Caki2 (cell line): ENCODE data around the gene TANGO2. TPM values are rescaled to one million over a fixed set of nuclear protein-coding genes. Genes with fewer than 3 reads are reported as not detected.

Source experiments
- DNase-seq: peaks from one replicate; pipeline ENCODE4 v3.0.0-alpha.2; 2015; ENCODE audit warnings: low read depth
- in situ Hi-C: cut with HindIII; loops from 2 replicates; pipeline ENCODE4 v1.10.0; 2016; ENCODE audit warnings: low sequenced_read_pairs, low pct_unique_long_range_greater_than_20kb, mixed read lengths
- total RNA-seq: library from RNA; depleted of rRNA; stranded (reverse); fragments of >200 nt; shearing (Covaris generic); gene quantifications from 2 replicates; pipeline ENCODE4 v1.2.3, GENCODE V29; 2014; ENCODE audit warnings: low replicate concordance

Gene TANGO2
- total RNA-seq, 1 experiment from 2014 or later, result 55.2 TPM

DNA sequence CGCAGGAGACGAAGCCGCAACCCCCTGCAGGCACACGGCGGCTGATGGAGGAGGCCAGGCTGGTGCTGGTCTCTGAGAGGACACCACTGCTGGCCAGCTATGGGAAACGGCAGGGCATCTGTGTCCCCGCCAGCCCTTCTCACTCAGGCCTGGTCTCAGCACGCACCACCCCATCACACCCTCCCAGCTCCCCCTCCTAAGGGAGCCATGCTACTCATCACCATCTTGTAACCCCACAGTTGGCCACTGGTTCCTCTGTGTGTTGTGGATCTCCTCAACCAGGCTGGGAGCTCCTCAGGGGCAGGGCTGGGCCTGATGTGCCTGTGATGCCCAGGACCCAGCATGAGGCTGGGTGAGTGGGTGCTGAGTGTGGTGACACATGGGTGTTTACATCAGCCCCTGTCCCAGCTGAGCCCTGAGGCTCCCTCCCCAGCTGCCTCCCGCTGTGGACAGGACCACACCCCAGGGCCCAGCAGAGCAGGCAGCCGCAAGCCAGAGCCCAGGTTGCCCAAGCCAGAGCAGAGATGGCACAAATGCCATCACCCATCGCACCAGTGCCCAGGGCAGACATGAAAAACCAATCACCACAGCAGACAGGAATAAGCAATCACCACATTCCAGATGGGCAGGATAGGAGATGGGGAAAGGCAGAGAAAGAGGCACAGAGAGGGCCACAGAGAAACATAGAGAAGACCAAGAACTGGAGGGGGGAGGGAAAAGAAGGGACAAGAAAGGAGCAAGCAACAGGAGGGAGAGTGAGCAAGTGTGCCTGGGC is 12.5 kb upstream of the TANGO2 start:
- DNase-seq, result no peak
- in situ Hi-C loops, result no loop called here

DNA sequence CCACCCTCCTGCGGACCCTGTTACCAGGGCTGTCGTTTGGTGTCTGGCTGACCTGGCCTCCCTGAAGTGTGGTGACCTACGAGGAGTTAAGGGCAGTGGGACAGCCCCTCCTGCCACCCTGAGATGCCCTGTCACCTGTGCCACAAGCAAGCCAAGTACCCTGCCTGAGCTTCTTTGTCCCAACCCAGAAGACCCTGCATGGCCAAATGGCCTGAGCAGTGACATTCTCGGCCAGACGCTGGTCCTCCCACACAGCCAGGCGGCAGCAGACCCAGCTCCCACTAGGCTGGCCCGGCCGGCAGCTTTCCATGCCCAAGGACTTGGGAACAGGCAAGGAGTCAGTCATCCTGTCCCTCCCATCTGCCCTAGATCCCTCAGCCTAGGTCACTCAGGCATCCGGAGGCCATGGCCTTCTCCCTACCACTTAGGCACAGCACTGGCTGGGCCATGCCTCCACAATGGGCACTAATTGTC is 11.9 kb upstream of the TANGO2 start:
- in situ Hi-C loops, result no loop called here
- no peak for DNase-seq

DNA sequence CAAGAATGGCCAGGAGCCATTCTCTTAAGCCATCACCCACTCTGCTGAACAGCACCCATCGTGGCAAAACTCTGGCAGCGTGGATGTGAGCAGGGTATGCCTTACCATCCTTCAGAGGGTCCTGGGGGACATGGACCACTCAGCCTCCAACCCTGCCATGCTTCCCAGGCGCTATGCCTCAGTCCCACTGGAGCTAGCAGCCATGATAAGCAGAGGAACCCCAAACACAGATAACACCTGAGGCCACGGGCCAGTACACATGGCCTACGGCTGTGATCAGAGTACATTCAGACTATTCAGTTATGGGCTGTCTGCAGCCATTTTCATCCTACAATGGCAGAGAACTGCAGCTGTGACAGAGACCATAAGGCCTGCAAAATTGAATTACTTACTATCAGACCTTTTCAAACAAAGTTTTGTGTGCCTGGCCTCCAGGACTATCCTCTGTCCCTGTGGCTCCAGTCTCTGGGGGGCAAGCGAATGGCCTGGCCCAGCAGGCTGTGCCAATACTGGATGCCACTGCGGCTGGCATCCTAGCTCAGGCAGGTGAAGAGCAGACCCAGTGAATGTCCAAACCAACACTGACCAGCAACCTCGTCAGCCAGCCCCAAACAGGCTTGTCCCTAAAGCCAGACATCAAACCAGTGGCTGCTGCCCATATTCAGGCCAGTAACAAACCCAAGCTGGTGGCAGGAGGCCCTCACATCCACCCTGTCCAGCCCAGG is 11.2 kb upstream of the TANGO2 start:
- in situ Hi-C loops, result no loop called here
- no peak for DNase-seq

- no peak for DNase-seq
- in situ Hi-C loops, result no loop called here
Observed at GRCh38 chr22:20010307-20011122, 10.4 kb upstream of the TANGO2 start.

GRCh38 chr22:20011123-20011992 is 9.6 kb upstream of the TANGO2 start:
- in situ Hi-C loops, result no loop called here
- no peak for DNase-seq

DNA sequence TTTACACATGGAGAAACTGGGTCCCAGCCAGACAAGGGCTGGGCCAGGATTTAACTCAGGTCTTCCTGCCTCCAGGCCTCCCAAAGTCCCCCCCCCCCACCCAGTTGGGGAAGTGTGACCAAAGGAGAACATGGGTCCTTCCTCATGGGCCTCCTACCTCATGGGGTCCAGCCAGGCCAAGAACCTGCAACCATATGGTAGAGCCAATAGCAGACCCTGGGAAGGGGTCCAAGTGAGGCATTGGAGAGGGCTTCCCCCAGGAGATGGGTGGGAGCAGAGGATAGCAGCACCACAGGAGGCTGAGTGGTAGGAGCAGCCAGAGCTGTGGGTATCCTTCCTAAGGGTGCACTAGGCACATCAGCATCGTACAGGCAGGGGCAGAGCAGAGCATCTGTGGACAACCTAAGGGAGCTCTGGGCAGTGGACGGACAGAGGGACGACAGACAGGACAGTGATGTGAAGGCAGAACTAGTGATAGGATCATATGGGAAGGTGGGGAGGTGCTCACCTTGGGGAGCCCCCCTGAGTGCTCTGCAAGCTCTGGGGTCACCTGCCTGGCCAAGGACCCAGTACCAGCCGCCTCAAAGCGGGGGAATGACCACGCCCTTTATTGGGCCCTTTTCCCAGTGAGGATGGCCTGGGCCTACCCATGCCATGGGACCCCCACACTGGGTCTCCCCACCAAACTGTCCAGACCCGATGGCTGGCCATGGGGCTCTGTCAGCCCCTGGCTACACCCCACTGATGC is 8.7 kb upstream of the TANGO2 start:
- in situ Hi-C loops, result no loop called here
- DNase-seq, result no peak

DNA sequence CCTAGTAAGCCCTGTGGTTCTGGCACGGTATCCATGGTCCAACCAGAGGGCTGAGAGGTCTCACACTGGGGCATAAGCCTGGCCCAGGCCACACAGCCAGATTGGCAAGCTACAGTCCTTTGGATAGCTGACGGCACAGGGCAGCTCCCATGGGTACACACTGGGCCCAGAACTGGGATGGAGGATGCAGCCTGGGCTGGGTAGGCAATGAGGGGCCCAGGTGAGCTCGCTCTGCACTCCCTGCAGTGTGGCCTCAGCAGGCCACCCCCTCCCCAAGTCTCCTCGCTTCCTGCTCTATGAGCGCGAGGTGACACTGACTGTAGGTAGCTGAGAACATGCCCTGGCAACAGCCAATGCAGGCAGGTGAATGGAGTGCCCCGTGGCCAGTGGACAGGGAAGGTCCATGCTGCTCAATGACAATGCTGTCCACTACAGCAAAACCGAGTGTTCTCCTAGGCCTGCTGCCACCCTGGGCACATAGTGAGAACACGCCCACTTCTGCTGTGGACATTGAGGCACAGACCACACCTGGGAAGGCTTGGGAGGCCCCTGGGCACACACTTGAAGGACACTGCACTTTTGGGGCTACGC is 8.1 kb upstream of the TANGO2 start:
- in situ Hi-C loops, result no loop called here
- DNase-seq, result no peak

DNA sequence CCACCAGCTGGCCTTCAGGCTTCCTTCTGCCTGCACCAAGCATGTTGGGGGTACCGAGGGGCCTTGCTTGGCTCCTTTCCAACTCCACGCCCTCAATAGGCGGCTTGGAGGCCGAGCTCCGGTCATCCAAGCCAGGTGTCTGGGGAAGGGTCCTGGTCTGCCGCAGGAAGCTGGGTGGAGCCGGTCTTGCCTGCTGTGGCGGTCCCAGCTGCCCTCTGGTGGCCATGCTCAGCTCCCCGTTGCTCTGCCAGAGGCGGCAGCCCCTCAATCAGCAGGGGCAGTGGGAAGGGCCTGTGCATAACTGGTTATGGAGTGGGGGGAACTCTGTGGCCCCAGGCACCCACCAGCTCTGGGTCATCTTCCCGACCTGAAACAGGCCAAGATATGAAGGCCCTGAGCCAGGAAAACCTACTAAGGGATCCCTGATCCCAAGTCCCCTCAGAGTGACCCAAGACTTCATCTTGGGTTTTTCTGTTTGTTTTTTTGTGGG is 7.5 kb upstream of the TANGO2 start:
- no peak for DNase-seq
- in situ Hi-C loops, result no loop called here

DNA sequence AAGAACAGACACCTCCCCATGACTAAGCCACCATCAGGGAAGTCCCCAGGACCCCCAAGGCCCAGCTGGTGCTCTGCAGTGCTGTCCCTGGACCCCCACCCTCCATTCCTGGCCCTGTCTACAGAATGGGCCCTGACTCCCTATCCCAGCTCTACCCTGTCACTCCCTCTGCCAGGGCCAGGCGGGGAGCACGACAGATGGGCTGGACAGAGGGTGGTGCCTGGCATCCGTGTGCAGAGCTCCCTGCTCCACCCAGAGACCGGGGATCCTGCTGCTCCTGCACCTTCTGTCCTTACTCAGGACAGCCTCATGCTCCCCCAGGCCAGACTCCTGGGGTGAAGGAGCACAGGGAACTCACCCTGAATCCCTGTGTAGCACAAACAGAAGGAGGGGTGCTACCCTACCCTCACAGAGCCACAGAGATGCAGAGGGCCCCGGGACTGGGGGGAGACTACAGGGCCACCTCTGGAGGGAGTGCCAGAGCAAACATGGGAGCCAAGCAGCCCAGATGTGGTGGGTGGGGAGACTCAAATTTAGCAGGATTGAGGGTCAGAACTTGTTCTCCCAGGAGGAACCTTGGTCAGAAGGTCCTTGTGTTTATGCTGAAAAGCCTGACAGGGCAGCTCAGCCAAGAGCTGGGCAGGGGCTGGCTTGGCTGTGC is 6.3 kb upstream of the TANGO2 start:
- no peak for DNase-seq
- in situ Hi-C loops, result no loop called here

DNA sequence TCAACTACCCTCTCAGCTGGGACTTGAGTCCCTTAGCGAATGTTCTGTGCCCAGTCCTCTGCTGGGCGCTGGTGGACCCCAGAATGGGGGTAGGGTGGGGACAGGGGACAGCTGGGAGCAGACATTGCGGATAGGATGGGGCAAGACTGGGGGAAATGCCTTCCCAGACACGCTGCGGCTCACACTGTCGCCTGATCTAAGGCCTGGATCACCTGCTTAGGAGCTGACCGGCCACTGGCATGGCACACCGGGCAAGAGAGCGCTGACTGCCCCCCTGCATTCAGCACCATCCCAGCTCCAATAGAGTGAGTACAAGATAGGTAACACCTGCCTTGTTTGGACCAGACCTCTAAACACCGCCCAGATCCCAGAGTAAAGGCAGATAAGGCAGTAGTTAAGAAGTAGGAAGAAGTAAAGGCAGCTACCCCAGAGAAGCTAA is 5.7 kb upstream of the TANGO2 start:
- in situ Hi-C loops, result no loop called here
- no peak for DNase-seq

- DNase-seq, result no peak
- in situ Hi-C loops, result no loop called here
Observed at GRCh38 chr22:20015971-20016733, 4.8 kb upstream of the TANGO2 start.

DNA sequence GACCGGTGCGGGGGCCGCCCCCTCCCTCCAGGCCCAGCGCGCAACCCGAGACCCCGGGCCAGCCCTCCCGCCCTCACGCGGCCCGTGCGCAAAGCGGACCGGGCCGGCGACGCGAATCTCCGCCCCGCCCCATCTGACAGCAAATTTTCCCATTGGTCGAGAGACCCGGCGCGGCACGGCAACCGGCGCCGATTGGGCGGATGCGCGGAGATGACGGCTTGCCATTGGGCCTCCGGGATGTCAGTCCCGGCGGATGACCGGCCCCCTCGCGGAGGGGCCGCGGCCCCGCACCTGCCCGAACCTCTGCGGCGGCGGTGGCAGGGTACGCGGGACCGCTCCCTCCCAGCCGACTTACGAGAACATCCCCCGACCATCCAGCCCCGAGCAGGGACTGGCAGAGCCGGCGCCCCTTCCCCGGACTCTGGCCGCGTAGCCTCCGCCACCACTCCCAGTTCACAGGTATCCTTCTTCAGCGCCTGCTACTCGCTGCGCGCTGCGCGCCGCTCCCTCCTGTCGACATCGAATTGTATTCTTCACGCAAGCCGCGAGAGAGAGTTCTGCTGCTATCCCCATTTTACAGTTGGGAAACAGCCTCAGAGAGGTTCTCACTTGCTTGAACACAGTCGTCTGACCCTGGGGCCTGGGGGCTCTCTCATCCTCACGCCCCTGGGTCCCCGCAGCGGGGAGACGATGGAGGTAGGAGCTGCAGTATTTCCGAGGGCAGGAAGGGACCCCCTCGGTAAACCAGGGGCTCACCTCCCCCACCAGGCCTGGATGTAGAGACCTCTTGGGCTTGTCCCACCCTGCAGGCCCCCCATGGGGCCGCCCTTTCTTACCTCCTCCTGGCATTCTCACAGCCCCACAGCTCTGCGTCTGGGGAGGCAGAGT is 3.9 kb upstream of the TANGO2 start, which contains the start of gene ARVCF:
Gene ARVCF, minus strand, starts transcription at position 90 of the 888 bp plus-strand sequence. CDS start 26,029 bp downstream, outside the sequence.
- in situ Hi-C loops, result no loop called here
- peak; percentile 84 for DNase-seq

GRCh38 chr22:20017622-20017958 is 3.3 kb upstream of the TANGO2 start:
- in situ Hi-C loops, result no loop called here
- DNase-seq, result no peak

DNA sequence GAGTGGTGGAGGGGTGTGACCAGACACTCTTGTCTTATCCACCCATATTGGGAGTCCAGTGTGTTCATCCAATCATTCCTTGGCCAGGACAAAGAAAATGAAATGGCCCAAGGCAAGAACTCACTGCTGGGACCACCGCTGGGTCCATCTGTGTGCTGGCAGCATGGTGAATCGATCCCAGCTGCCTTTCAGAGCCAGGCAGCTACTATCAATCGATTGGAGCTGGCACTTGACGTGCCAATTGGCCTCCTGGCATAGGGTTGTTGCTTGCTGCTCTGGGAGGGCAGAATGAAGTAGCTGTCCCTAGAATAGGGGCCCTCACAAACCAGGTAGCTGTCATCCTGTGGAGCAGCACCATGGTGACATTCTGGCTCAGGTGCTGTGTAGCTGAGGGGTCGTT is 2.9 kb upstream of the TANGO2 start:
- in situ Hi-C loops, result no loop called here

More for the DNA sequence above, 2.9 kb upstream of the TANGO2 start:
- DNase-seq, result no peak
